ENCODE results near the gene SPEM1.

The SPEM1 gene

GRCh38 chr17:7445619-7445968, 25.5 kb downstream of the SPEM1 start:
- in situ Hi-C loops (cut with HindIII; ENCODE audit: low pct_ligation_motif_present, low sequenced_read_pairs): no loop called here
- TF ChIP-seq CTCF (IDR thresholded peaks at IDR 0.05; ENCODE audit: low read depth, low read length, missing control alignments): no peak
- no peaks in the 10 kb centered on the region for H3K36me3 ChIP-seq (replicated peaks)
- DNase-seq: no peak
- peaks cover 19% of the 10 kb centered on the region for H3K27me3 ChIP-seq (replicated peaks)
- H3K27ac ChIP-seq: no peak overlapping the region
- H3K4me3 ChIP-seq (ENCODE audit: low read depth, low read length): peak overlapping the region; percentile 30

GRCh38 chr17:7448461-7448860, 28.3 kb downstream of the SPEM1 start:
- peaks cover 18% of the 10 kb centered on the region for H3K27me3 ChIP-seq (replicated peaks)
- TF ChIP-seq CTCF (IDR thresholded peaks at IDR 0.05; ENCODE audit: low read depth, low read length, missing control alignments): no peak
- in situ Hi-C loops (cut with HindIII; ENCODE audit: low pct_ligation_motif_present, low sequenced_read_pairs): no loop called here
- H3K36me3 ChIP-seq (replicated peaks): no peaks in the 10 kb centered on the region
- DNase-seq: no peak
- H3K4me3 ChIP-seq (ENCODE audit: low read depth, low read length): no peak overlapping the region
- H3K27ac ChIP-seq: no peak overlapping the region

GRCh38 chr17:7459961-7460545, 39.9 kb downstream of the SPEM1 start:
- Histone ChIP-seq H3K36me3 (replicated peaks) (peaks cover 13% of the 10 kb centered on the region), H3K27me3 (replicated peaks) (no peaks in the 10 kb centered on the region), H3K4me3 (ENCODE audit: low read depth, low read length) (no peak overlapping the region), H3K27ac (no peak overlapping the region)
- DNase-seq: no peak
- in situ Hi-C loops (cut with HindIII; ENCODE audit: low pct_ligation_motif_present, low sequenced_read_pairs): no loop called here
- no peak for TF ChIP-seq CTCF (IDR thresholded peaks at IDR 0.05; ENCODE audit: low read depth, low read length, missing control alignments)

- in situ Hi-C loops (cut with HindIII; ENCODE audit: low pct_ligation_motif_present, low sequenced_read_pairs): no loop called here
- DNase-seq: no peak
- no peak for TF ChIP-seq CTCF (IDR thresholded peaks at IDR 0.05; ENCODE audit: low read depth, low read length, missing control alignments)
- no peak overlapping the region for H3K4me3 ChIP-seq (ENCODE audit: low read depth, low read length)
- H3K27me3 ChIP-seq (replicated peaks): no peaks in the 10 kb centered on the region
- H3K27ac ChIP-seq: no peak overlapping the region
- peaks cover 17% of the 10 kb centered on the region for H3K36me3 ChIP-seq (replicated peaks)
These were observed 40.9 kb downstream of the SPEM1 start for GRCh38 chr17:7460850-7461660.

GRCh38 chr17:7462474-7463371, 42.6 kb downstream of the SPEM1 start:
- Histone ChIP-seq H3K27ac (no peak overlapping the region), H3K36me3 (replicated peaks) (peaks cover 21% of the 10 kb centered on the region), H3K27me3 (replicated peaks) (no peaks in the 10 kb centered on the region), H3K4me3 (ENCODE audit: low read depth, low read length) (no peak overlapping the region)
- no peak for DNase-seq
- no peak for TF ChIP-seq CTCF (IDR thresholded peaks at IDR 0.05; ENCODE audit: low read depth, low read length, missing control alignments)
- in situ Hi-C loops (cut with HindIII; ENCODE audit: low pct_ligation_motif_present, low sequenced_read_pairs): no loop called here

All from brain microvascular endothelial cell (primary cell).